Measurements from ENCODE around the gene OR1S2. TPM values are rescaled to one million over a fixed set of nuclear protein-coding genes. Genes with fewer than 3 reads are reported as not detected.
"Not testable (repeated sequence)": the region's sequence is repeated elsewhere in the genome, so short reads cannot be mapped to it uniquely, and the experiment has no call there.

Gene OR1S2
- total RNA-seq, 1 experiment from 2014 or later = not detected

DNA sequence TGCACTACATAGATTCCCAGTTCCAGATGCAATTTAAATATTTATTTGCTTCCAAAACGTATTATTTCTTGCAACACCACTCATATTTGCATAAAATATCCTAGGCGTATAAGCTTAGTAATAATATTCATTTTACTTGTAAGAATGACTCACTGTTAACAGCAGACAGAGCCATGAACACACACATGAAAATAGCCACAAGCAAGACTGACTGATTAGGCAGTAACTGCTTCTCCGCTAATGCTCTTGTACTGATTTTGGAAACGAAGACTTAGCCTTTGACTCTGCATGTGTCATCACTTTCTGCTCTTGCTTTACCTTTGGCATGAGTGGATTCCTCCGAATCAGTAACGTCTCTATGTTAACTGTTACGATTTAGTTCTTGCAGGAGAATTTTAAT, 18.8 kb upstream of the OR1S2 start:
- CTCF ChIA-PET = no interaction called here

GRCh38 chr11:58216476-58216875, 12.5 kb upstream of the OR1S2 start:
- CTCF ChIA-PET = no interaction called here
- Histone ChIP-seq H3K9me3 (ENCODE audit: low read depth, low read length, poor library complexity, severe bottlenecking) (no peaks in the 10 kb centered on the region), H3K4me3 (ENCODE audit: low read depth, low read length, poor library complexity, severe bottlenecking) (no peak overlapping the region), H3K27ac (ENCODE audit: low read depth, low read length, poor library complexity, severe bottlenecking) (no peak overlapping the region), H3K27me3 (replicated peaks; ENCODE audit: insufficient read depth, low read depth, low read length, poor library complexity) (no peaks in the 10 kb centered on the region), H3K4me1 (ENCODE audit: insufficient read depth, low read length, poor library complexity, severe bottlenecking) (no peaks in the 10 kb centered on the region), H3K36me3 (ENCODE audit: insufficient read depth, low read length, poor library complexity, severe bottlenecking) (no peaks in the 10 kb centered on the region)
- no peak for TF ChIP-seq EZH2 (IDR thresholded peaks at IDR 0.05; ENCODE audit: borderline replicate concordance, low read depth, low read length, poor library complexity, severe bottlenecking)
- TF ChIP-seq, protein P1, sequence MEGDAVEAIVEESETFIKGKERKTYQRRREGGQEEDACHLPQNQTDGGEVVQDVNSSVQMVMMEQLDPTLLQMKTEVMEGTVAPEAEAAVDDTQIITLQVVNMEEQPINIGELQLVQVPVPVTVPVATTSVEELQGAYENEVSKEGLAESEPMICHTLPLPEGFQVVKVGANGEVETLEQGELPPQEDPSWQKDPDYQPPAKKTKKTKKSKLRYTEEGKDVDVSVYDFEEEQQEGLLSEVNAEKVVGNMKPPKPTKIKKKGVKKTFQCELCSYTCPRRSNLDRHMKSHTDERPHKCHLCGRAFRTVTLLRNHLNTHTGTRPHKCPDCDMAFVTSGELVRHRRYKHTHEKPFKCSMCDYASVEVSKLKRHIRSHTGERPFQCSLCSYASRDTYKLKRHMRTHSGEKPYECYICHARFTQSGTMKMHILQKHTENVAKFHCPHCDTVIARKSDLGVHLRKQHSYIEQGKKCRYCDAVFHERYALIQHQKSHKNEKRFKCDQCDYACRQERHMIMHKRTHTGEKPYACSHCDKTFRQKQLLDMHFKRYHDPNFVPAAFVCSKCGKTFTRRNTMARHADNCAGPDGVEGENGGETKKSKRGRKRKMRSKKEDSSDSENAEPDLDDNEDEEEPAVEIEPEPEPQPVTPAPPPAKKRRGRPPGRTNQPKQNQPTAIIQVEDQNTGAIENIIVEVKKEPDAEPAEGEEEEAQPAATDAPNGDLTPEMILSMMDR (conservative IDR thresholded peaks at IDR 0.05; ENCODE audit: low read depth, low read length) = no peak
- intact Hi-C loops (cut with micrococcal nuclease; ENCODE audit: unreplicated experiment) = no loop called here
- POLR2A ChIA-PET (ENCODE audit: low non-redundant PET) = no interaction called here
- no TSS peak for BruUV-seq (replicated peaks)
- no peak for DNase-seq (ENCODE audit: low spot score)

More for the DNA sequence above, 18.8 kb upstream of the OR1S2 start:
- DNase-seq (ENCODE audit: low spot score) = no peak
- POLR2A ChIA-PET (ENCODE audit: low non-redundant PET) = no interaction called here
- H3K27me3 ChIP-seq (replicated peaks; ENCODE audit: insufficient read depth, low read depth, low read length, poor library complexity) = no peaks in the 10 kb centered on the region
- BruUV-seq (replicated peaks) = no TSS peak
- intact Hi-C loops (cut with micrococcal nuclease; ENCODE audit: unreplicated experiment) = no loop called here
- H3K27ac ChIP-seq (ENCODE audit: low read depth, low read length, poor library complexity, severe bottlenecking) = no peak overlapping the region
- H3K4me3 ChIP-seq (ENCODE audit: low read depth, low read length, poor library complexity, severe bottlenecking) = no peak overlapping the region
- no peaks in the 10 kb centered on the region for H3K4me1 ChIP-seq (ENCODE audit: insufficient read depth, low read length, poor library complexity, severe bottlenecking)
- H3K9me3 ChIP-seq (ENCODE audit: low read depth, low read length, poor library complexity, severe bottlenecking) = no peaks in the 10 kb centered on the region
- no peaks in the 10 kb centered on the region for H3K36me3 ChIP-seq (ENCODE audit: insufficient read depth, low read length, poor library complexity, severe bottlenecking)
- TF ChIP-seq, protein P1 (conservative IDR thresholded peaks at IDR 0.05; ENCODE audit: low read depth, low read length) = no peak
- TF ChIP-seq EZH2 (IDR thresholded peaks at IDR 0.05; ENCODE audit: borderline replicate concordance, low read depth, low read length, poor library complexity, severe bottlenecking) = no peak

GRCh38 chr11:58212420-58212819, 8.5 kb upstream of the OR1S2 start, which contains the start of gene OR1S1:
TSS of gene OR1S1 (plus strand) at chr11:58212720.
- H3K36me3 ChIP-seq (ENCODE audit: insufficient read depth, low read length, poor library complexity, severe bottlenecking); POLR2A ChIA-PET (ENCODE audit: low non-redundant PET); H3K9me3 ChIP-seq (ENCODE audit: low read depth, low read length, poor library complexity, severe bottlenecking); CTCF ChIA-PET; H3K27me3 ChIP-seq (replicated peaks; ENCODE audit: insufficient read depth, low read depth, low read length, poor library complexity); DNase-seq (ENCODE audit: low spot score); BruUV-seq (replicated peaks); H3K4me3 ChIP-seq (ENCODE audit: low read depth, low read length, poor library complexity, severe bottlenecking); intact Hi-C loops (cut with micrococcal nuclease; ENCODE audit: unreplicated experiment); H3K4me1 ChIP-seq (ENCODE audit: insufficient read depth, low read length, poor library complexity, severe bottlenecking); H3K27ac ChIP-seq (ENCODE audit: low read depth, low read length, poor library complexity, severe bottlenecking): not testable (repeated sequence)

DNA sequence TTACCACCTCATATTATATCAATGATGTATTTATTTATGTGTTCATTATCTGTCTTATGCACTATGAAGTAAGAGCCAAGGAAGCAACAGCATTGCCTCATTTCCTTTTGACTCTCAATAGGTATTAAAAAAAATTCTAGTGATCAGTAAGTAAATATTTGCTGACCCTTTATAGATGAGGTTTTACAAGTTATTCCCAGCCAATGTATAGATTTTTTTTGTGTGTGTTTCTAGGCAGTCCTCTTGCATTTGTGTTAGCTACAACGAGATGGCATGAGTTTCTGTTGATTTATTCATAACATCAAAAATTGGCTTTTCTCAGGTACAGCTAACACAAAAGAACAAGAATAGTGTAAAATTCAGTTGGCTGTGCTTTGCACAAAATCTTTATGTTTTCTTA, 4.7 kb downstream of the OR1S2 start:
- POLR2A ChIA-PET (ENCODE audit: low non-redundant PET) = no interaction called here
- H3K4me3 ChIP-seq (ENCODE audit: low read depth, low read length, poor library complexity, severe bottlenecking) = no peak overlapping the region
- TF ChIP-seq EZH2 (IDR thresholded peaks at IDR 0.05; ENCODE audit: borderline replicate concordance, low read depth, low read length, poor library complexity, severe bottlenecking) = no peak
- TF ChIP-seq, protein P1 (conservative IDR thresholded peaks at IDR 0.05; ENCODE audit: low read depth, low read length) = no peak
- peaks cover 6% of the 10 kb centered on the region for H3K9me3 ChIP-seq (ENCODE audit: low read depth, low read length, poor library complexity, severe bottlenecking)
- CTCF ChIA-PET = no interaction called here
- DNase-seq (ENCODE audit: low spot score) = no peak
- BruUV-seq (replicated peaks) = no TSS peak
- H3K36me3 ChIP-seq (ENCODE audit: insufficient read depth, low read length, poor library complexity, severe bottlenecking) = no peaks in the 10 kb centered on the region
- no peaks in the 10 kb centered on the region for H3K4me1 ChIP-seq (ENCODE audit: insufficient read depth, low read length, poor library complexity, severe bottlenecking)
- H3K27me3 ChIP-seq (replicated peaks; ENCODE audit: insufficient read depth, low read depth, low read length, poor library complexity) = no peaks in the 10 kb centered on the region
- no peak overlapping the region for H3K27ac ChIP-seq (ENCODE audit: low read depth, low read length, poor library complexity, severe bottlenecking)
- intact Hi-C loops (cut with micrococcal nuclease; ENCODE audit: unreplicated experiment) = no loop called here
